NCI-H128 (cell line): ENCODE results near the gene CHID1.

ENCODE experiments used
- DNase-seq: peaks from one replicate; lab custom pipeline; 2025; ENCODE audit not compliant: unreplicated experiment; lab: John Stamatoyannopoulos, UW

Gene CHID1

DNA sequence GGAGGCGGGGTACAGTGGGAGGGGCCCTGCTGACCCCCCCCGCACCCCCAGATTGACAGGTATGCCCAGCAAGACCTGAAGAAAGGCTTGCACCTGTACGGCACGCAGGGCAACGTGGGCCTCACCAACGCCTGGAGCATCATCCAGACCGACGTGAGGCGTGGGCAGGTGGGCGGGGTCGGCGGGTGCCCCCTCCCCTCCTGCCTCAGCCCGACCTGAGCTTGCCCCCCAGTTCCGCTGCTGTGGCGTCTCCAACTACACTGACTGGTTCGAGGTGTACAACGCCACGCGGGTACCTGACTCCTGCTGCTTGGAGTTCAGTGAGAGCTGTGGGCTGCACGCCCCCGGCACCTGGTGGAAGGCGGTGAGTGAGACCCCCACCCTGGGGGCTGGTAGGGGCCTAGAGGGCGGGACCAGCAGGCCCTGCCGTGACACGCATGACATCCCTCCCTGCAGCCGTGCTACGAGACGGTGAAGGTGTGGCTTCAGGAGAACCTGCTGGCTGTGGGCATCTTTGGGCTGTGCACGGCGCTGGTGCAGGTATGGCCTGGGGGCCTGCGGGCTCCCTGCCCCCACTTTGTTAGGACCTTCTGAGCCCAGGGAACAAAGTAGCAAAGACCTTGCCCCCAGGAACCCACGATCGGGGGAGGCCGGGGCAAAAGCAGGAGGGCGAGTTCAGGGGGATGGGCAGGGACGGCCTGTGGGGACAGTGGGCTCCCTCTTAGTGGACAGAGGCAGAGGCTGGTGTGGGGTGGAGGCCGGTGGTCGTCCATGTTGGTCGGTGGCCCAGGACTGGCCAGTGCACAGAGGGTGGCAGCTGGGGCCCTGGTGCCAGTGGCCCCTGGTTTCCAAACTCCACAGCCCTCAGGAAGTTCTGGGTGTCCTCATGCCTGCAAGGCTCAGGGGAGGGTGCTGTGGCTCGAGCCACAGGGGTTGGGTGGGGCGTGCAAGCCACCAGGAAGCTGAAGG lies 44.9 kb downstream of the CHID1 start:
- DNase-seq: no peak

DNA sequence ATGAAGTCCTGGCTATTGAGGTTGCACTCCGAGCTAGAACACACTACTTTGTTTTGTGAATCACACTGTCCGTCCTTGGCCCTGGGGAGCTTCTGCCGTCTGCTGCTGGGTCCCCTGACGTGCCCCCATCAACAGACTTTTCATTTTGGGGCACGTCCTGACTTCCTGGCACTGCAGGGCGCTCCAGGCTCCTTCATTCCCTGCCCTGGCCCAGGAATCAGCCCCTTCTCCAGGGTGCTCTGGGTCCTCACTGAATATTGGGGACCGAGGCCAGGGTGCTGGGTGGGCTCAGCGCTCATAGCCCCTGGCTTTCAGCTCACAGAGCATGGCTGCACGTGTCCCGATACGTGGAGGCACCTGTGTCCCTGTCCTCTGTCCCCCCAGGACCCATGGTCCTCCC lies 45.7 kb downstream of the CHID1 start:
- no peak for DNase-seq

DNA sequence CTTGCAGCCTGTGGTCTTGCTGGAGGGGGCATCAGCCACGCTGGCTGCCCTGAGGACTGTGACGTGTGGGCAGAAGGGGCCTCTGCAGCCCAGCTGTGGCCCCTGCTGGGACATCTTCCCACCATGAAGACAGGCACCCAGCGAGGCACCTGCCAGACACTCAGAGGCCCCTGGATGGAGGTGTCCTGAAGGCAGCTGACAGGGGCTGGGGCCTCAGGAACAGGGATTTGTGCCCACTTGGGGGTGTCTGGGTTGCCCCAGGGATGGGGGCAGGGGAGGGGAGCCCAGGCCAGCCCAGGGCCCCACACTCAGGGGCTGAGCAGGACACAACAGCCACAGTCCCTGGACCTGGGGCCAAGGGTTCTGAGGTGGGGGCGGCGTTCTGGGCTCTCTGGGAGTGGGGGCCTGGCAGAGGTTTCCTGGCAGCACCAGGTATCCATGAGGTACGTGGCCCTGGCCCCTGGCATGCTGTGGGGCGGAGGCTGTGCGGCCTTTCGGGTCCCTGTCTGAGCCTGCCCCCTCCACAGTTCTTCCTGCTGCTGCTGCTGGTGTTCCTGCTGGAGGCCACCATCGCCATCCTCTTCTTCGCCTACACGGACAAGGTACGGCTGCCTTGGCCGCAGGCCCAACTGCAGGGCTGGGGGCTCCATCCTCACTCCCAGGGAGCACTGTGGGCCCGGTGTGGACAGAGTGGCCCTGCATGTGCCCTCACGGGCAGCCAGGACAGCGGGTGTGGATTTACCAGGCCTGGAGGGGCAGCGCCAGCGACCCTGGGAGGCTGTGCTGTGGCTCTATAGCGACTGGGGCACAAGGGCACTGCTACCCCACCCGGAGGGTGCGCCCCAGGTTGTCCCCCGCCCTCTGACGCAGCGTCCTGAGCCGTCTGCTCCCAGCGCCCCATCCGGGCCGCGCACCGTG lies 46.4 kb downstream of the CHID1 start:
- DNase-seq: no peak

DNA sequence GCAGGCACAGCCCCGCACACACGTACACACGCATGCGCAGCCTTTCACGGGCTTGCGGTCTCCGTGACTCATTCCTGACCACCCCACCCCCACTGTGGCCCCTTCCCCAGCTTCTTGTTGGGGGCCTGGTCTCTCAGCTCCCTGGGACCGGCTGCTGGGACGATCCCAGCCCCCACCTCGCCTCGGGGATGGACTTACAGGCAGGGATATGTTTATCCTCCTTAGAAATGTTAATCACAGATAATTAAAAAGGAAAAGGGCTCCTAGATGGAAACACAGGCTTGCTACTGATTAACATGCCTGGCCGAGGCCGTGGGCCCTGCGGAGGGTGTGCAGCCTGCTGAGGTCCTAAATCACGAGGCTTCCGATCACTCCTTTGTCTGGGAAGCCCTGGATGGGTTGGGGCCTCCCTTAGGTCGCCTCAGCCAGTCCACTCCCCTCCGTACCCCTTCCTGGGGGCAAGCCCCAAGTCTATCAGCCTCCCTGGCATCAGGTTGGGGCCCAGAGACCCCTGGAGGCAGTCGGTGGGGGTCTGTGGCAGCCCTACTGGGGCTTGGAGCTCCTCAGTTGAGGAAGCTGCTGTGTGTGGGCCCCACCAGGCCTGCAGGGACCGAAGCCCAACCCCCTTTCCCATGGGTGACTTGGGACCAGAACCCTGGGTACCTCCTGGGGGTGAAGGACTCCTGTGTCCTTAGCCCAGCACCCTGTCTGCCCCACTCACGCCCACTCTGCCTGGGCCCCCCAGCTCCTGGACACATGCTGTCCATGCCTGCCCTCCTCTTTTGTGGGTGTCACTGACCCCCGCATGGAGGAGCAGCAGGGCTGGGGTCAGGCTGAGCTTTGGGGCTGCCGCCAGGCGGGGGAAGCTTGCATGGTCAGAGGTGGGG lies 47.3 kb downstream of the CHID1 start:
- no peak for DNase-seq

DNA sequence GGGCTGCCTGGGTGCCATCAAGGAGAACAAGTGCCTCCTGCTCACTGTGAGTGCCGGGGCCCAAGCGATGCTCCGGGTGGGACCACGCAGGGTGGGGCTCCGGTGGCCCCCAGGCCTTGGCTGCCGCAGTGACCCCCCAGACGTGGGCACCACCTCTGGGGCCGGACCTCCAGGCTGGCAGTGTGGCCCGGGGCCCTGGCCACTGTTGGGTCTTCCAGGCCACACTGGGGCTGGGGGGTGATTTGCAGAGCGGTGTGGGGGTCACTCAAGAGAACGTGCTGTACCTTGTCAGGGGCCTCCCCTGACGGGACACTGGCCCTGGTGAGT lies 48.0 kb downstream of the CHID1 start:
- no peak for DNase-seq

DNA sequence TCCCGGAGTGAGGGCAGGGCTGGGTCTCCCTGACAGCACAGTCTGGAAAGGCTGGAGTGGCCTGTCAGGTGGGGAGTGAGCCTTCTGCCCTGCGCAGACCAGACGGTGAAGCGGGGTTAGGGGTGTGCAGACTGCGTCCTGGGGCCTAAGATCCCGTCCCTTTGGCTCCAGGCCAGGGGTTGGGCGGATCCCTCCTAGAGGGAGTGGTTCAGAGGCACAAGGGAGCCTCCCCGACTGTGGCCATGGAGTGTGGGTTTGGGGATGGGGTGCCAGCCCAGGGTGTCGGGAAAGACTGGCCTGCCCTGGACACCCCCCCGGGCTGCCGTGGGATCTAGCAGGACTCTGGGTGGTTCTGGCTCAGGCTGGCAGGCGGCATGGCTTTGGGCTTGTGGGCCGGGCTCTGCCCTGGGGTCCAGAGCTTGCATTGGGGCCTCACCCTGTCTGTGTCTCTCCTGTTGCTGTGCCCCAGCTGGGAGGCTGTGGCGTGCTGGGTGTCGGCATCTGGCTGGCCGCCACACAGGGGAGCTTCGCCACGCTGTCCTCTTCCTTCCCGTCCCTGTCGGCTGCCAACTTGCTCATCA lies 48.4 kb downstream of the CHID1 start:
- DNase-seq: no peak

DNA sequence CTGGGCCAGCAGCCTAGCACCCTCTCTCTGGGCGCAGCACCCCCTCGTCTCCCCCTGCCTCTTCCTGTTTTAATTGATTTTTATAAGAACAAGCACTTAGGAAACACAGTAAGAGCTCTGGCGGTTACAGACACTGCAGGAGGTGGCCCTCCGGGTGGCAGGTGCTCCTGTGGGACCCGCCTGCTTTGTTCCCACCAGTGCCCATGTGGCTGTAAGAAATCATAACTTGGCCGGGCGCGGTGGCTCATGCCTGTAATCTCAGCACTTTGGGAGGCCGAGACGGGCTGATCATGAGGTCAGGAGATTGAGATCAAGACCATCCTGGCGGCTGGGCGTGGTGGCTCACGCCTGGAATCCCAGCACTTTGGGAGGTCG lies 49.5 kb downstream of the CHID1 start:
- no peak for DNase-seq

DNA sequence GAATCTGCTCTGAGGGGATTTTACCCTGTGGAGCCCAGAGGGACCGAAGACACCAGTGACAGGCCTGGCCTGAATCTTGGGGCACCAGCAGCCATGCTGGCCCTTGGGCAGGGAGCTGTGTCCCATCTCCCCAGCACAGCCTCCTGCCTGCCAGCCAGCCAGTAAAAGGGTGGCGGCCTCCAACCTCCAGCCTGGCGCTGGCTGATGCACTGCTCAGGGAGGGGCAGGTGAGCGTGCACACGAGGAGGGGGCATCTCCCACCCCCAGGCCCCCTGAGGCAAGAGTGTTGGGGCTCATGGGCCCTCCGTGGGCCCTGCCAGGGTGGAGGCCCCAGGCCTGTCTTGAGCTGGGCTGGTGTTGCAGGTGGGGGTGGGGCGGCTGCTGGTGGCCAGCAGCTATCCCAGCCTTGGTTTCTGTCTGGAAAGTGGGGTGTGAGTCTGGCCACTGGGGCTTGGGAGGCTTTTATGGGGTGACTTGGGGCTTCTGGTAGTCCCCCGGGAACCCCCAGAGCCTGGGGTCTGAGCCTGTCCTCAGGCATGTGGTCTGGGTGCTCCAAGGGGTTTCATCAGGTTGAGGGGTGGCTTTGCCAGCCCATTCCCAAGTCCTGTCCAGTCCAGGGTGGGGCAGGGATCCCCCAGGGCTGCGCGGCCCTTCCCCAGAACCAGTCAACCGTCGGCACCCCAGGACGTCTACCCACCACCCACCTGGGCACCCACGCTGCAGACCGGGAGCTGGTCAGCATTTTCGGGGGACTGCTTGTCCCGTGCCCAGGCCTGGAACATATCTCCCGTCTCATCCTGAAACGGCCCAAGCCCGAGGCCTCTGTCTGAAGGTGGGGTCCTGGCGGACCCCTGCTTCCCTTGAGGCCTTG lies 50.1 kb downstream of the CHID1 start:
- DNase-seq: no peak

DNA sequence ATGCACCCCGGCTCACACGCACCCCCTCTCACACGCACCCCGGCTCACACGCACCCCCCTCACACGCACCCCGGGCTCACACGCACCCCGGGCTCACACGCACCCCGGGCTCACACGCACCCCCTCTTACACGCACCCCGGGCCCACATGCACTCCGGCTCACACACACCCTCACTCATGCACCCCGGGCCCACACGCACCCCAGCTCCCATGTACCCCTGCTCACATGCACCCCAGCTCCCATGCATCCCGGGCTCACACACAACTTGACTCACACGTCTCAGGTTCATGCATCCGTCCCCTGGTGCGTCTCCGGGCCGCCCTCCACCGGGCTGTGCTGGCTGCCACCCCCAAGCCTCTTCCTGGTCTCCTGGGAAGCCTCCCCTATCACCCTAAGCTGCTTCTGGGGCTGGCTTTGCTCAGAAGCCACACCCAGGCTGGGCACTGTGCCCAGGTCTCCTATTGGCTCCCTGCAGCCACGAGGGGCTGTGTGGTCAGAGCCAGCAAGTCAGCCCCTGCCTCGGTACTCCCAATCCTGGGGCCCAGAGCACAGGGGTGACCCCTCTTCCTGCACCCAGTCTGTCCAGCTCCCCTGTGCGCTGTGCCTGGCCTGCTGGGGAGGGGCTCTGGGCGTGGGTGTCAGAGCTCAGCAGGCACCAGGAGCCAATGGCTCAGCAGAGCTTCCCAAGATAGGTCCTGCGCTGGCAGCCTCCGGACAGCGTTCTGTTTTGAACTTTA lies 51.0 kb downstream of the CHID1 start:
- DNase-seq: peak; percentile 56

DNA sequence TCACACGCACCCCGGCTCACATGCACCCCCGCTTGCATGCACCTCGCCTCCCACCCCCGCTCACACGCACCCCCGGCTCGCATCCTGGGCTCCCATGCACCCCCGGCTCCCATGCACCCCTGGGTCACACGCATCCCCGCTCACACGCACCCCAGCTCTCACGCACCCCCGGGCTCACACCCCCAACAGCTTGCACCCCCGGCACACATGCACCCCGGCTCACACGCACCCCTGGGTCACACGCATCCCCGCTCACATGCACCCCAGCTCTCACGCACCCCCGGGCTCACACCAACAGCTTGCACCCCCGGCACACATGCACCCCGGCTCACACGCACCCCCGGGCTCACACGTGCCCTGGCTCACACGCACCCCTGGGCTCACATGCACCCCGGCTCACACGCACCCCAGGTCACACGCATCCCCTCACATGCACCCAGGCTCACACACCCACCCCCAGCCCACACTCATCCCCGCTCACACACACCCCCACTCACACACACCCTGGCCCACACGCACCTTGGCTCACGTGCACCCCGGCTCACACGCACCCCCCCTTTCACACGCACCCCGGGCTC lies 51.8 kb downstream of the CHID1 start:
- DNase-seq: no peak

DNA sequence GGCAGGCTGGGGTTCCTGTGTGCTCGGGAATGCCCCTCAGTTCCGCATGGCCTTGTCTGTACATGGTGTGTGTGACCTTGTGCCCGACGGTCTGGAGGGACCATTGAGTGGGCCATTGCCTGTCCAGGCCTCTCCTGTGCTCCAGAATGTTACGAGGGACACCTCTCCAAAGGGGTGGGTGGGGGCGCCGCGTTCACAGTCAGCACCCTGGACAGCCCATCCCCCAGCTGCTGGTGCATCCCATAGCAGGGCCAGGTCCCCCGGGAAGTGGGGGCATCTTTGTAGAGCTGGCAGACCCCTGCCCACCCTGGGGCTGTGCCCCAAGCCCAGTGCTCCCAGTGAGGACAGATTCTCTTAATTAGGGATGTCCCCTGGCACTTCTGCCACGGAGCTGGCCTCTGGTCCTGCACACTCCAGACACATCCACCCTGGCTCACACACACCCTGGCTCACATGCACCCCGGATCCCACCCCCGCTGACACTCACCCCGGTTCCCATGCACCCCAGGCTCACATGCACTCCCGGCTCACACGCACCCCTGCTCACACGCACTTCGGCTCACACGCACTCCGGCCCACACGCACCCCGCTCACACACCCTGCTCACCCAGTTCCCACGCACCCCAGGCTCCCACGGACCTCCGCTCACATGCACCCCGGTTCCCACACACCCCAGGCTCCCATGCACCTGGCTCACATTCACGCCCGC lies 52.4 kb downstream of the CHID1 start:
- DNase-seq: no peak

DNA sequence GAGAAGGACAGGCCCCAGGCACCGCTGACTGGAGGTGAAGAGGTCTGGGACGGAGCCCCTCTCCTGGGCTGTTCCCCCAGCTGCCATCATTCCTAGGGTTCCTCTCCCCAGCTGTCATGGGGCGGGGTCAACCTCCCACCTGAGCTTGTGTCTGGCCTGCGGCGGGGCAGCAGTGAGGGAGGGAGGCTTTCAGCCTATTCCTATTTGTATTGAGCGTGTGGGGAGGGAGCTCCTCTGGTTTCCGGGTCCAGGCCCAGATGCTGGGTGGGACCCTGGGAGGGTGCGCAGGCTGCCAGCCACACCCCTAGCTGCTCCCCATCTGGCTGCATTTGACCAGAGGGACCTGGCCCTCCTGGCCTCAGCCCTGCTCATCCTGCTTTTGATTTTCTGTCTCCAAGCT lies 54.2 kb downstream of the CHID1 start:
- no peak for DNase-seq

DNA sequence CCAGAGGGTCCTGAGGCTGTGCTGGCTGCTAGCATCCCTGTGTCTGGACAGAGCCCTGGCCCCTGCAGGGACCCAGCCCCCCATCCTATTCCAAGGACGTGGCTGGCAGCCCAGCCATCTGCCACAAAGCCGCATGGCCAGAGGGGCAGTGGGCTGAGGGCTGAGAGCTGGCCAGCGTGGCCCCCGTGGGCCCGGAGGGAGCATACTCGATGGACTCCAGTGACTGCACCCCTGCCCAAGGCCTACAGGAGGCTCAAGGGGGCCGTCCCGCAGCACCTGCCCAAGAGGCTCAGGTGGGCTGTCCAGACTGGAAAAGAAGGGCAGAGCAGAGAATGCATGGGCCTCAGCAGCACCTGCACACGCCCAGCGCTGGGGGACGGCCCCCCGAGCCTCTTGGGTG lies 54.8 kb downstream of the CHID1 start:
- DNase-seq: no peak

DNA sequence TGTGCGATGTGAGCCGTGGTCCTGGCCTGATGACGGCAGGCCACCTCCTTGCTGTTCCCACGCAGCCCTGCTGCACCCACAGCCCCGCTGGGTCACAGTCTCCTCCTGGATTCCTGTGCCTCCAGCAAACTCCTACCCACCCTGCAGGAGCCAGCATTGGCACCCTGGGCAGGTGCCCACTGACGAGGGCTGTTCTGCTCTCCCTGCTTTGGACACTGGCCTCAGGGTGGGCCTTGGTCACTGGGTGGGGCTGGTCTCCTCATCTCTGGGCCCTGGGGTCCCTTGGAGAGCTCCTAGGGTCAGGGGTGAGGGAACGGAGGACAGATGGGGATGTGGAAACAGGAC lies 55.3 kb downstream of the CHID1 start:
- DNase-seq: no peak

DNA sequence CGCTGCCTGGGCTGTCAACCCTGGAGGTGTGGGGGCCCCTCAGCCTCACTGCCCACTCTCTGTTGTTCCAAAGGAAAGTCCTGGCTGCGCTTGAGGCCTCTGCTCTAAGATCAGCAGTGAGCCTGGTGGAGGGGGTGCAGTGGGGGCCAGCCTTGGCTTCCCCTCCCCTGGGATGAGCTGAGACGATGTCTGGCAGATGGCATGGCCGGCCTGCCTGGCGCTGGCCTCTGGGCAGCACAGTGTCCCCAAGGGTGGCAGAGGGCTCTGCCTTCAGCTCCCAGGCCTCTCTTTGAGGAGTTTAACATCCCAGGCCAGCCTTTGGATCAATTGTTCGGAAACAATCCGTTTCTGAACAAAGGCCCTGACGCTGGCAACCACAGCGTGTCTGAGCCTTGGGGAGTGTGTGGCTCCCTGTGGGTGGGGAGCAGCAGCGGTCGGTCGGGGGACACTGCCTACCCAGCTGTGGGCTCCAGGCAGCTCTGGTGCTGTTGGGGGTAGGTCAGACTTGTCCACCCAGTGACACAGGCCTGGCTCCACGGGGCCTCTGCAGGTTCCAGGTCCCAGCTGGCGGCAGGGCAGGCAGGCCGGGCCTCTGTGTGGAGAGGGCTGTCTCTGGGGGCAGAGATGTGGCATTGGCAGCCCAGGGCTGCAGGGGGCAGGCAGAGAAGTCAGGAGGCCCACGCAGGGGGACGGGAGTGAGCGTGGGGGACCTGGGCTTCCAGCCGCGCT lies 55.8 kb downstream of the CHID1 start:
- DNase-seq: no peak

DNA sequence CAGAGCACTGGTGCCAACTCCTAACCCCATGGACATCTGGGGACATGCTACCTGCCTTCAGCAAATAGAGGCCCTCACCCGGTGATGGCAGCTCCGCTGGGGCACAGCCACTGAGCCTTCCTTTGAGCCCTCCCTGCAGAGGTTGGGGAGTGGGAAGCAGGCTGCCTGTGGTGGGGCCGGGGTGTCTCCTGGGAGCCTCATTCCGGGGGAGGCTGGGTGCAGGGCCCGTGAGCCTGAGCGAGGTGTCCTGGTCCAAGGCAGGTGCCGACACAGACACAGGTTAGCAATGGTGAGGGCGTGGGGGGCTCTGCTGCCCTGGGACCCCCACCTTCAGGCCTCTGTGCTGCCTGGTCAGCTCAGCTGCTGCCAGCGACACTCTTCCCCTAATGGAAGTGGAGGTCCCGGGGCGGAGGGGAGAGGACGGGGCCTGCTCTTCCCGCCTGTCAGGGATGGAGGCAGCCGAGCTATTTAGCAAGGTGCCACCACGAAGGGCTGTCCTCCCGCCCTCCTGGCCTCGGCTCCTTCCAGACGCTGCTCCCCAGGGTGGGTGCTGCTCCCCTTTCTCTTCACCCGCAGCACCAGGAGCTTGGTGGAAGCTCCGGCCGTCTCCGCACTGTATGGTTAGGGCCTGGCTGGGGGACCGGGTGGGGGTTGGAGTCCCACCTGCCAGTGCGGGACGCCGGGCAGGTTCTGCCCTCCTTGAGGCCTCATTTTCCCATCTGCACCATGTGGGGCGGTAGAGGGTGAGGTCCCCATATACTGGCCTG lies 56.7 kb downstream of the CHID1 start:
- no peak for DNase-seq

DNA sequence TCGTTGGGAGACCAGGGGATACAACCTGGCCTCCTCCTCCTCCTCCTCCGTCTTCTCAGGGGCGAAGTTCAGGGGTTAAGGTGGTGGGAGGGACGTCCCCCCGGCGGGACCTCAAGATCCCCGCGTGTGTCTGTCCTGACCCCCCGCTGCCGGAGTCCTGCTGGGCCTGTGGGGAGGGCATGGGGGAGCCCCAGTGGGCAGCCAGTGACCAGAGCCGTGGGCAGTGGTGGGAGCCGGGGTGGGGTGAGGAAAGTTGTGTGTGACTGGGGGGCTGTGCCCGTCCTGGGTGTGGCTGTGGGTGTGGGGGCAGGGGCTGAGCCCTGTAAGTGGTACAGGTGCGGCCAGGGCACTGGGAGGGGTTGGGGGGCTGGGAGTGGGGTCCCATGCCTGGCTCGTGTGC lies 57.8 kb downstream of the CHID1 start:
- no peak for DNase-seq
